Fibroblast of villous mesenchyme (primary cell): Measurements from ENCODE around the gene TM2D3. TPM values are rescaled to one million over a fixed set of nuclear protein-coding genes. Genes with fewer than 3 reads are reported as not detected.
A peak's percentile ranks its signal among the peaks of the same experiment; 100 is the strongest.

ENCODE experiments used
- DNase-seq: peaks from one replicate; pipeline ENCODE4 v3.0.0-alpha.2; 2010; ENCODE audit warnings: low read depth
- H3K4me3 ChIP-seq: 2 replicates; pipeline ENCODE4 v1.5.1; 2011; ENCODE audit warnings: low read depth, mild to moderate bottlenecking, low read length
- CTCF ChIP-seq: IDR thresholded peaks from 2 replicates; pipeline ENCODE4 v1.5.1; 2012; ENCODE audit warnings: low read depth, mild to moderate bottlenecking, low read length; ENCODE audit not compliant: insufficient read depth
- total RNA-seq: library from RNA; depleted of rRNA; stranded (reverse); fragments of >200 nt; gene quantifications from 2 replicates; pipeline ENCODE4 v1.2.3, GENCODE V29; 2012

Gene TM2D3
- total RNA-seq, 1 donor = 48.4 TPM

- H3K4me3 ChIP-seq = no peak overlapping the region
- TF ChIP-seq CTCF = no peak
- DNase-seq = peak; percentile 48
These were observed 38.8 kb downstream of the TM2D3 start for GRCh38 chr15:101613130-101614000.

- no peak overlapping the region for H3K4me3 ChIP-seq
- TF ChIP-seq CTCF = no peak
- no peak for DNase-seq
These were observed 39.5 kb downstream of the TM2D3 start for GRCh38 chr15:101612676-101613075.

GRCh38 chr15:101611580-101612299 is 40.4 kb downstream of the TM2D3 start:
- no peak overlapping the region for H3K4me3 ChIP-seq
- DNase-seq = no peak
- no peak for TF ChIP-seq CTCF

- H3K4me3 ChIP-seq = no peak overlapping the region
- no peak for DNase-seq
- TF ChIP-seq CTCF = no peak
These were observed 41.2 kb downstream of the TM2D3 start for GRCh38 chr15:101611007-101611406.

- TF ChIP-seq CTCF = no peak
- DNase-seq = no peak
These were observed 41.6 kb downstream of the TM2D3 start for GRCh38 chr15:101610611-101611000.

GRCh38 chr15:101609742-101610610 is 42.2 kb downstream of the TM2D3 start:
- no peak overlapping the region for H3K4me3 ChIP-seq
- no peak for TF ChIP-seq CTCF
- no peak for DNase-seq

More at GRCh38 chr15:101610611-101611000, 41.6 kb downstream of the TM2D3 start:
- H3K4me3 ChIP-seq = no peak overlapping the region
